ENCODE measurements around the gene MVB12B. TPM values are rescaled to one million over a fixed set of nuclear protein-coding genes. Genes with fewer than 3 reads are reported as not detected.

Gene MVB12B
- total RNA-seq, 1 donor from 2014 or later = 12.8 TPM

GRCh38 chr9:126366366-126367011 is 39.9 kb downstream of the MVB12B start:
- Mint-ChIP-seq H3K36me3 (ENCODE audit: low read depth, unreplicated experiment) (peaks cover 6% of the 10 kb centered on the region), H3K4me1 (ENCODE audit: low read depth, unreplicated experiment) (peaks cover 7% of the 10 kb centered on the region), H3K27me3 (ENCODE audit: low read depth, unreplicated experiment) (peaks cover 2% of the 10 kb centered on the region), H3K4me3 (ENCODE audit: unreplicated experiment) (no peak overlapping the region), H3K9me3 (ENCODE audit: unreplicated experiment) (peaks cover 3% of the 10 kb centered on the region), H3K27ac (ENCODE audit: unreplicated experiment) (no peak overlapping the region)
- TF ChIP-seq CTCF (IDR thresholded peaks at IDR 0.05; ENCODE audit: insufficient read depth, low read depth, low read length) = no peak
- no peak for TF ChIP-seq EZH2 (IDR thresholded peaks at IDR 0.05; ENCODE audit: insufficient read depth, low read length)
- Histone ChIP-seq H3K9me3 (ENCODE audit: insufficient read depth, low read depth, low read length) (no peaks in the 10 kb centered on the region), H3K4me3 (ENCODE audit: insufficient read depth, low read depth, low read length) (no peak overlapping the region), H3K27me3 (ENCODE audit: insufficient read depth, low read length) (no peaks in the 10 kb centered on the region), H3K27ac (ENCODE audit: low read depth, low read length) (no peak overlapping the region), H3K4me2 (ENCODE audit: low read length) (no peak overlapping the region), H3K4me1 (ENCODE audit: insufficient read depth, low read length) (peaks cover 8% of the 10 kb centered on the region), H3K79me2 (ENCODE audit: insufficient read depth, low read length) (peaks cover 6% of the 10 kb centered on the region), H3K36me3 (ENCODE audit: insufficient read depth, low read length) (no peaks in the 10 kb centered on the region), H4K20me1 (ENCODE audit: insufficient read depth, low read length) (peaks cover 5% of the 10 kb centered on the region), H2AFZ (ENCODE audit: low read depth, low read length) (no peak overlapping the region), H3K9ac (ENCODE audit: low read length) (no peak overlapping the region)
- DNase-seq (ENCODE audit: low read depth) (peak; percentile 23), FAIRE-seq (no peak)

GRCh38 chr9:126367139-126367538 is 40.5 kb downstream of the MVB12B start:
- H3K36me3 ChIP-seq (ENCODE audit: insufficient read depth, low read length) = no peaks in the 10 kb centered on the region
- Mint-ChIP-seq H3K4me1 (ENCODE audit: low read depth, unreplicated experiment) (peaks cover 11% of the 10 kb centered on the region), H3K27ac (ENCODE audit: unreplicated experiment) (no peak overlapping the region), H3K9me3 (ENCODE audit: unreplicated experiment) (peaks cover 3% of the 10 kb centered on the region), H3K4me3 (ENCODE audit: unreplicated experiment) (no peak overlapping the region), H3K36me3 (ENCODE audit: low read depth, unreplicated experiment) (peaks cover 6% of the 10 kb centered on the region), H3K27me3 (ENCODE audit: low read depth, unreplicated experiment) (peaks cover 2% of the 10 kb centered on the region)
- H3K4me2 ChIP-seq (ENCODE audit: low read length) = no peak overlapping the region
- H3K4me1 ChIP-seq (ENCODE audit: insufficient read depth, low read length) = peaks cover 9% of the 10 kb centered on the region
- TF ChIP-seq CTCF (IDR thresholded peaks at IDR 0.05; ENCODE audit: insufficient read depth, low read depth, low read length) (no peak), EZH2 (IDR thresholded peaks at IDR 0.05; ENCODE audit: insufficient read depth, low read length) (no peak)
- no peak overlapping the region for H3K9ac ChIP-seq (ENCODE audit: low read length)
- no peaks in the 10 kb centered on the region for H3K27me3 ChIP-seq (ENCODE audit: insufficient read depth, low read length)
- H3K9me3 ChIP-seq (ENCODE audit: insufficient read depth, low read depth, low read length) = no peaks in the 10 kb centered on the region
- no peak overlapping the region for H2AFZ ChIP-seq (ENCODE audit: low read depth, low read length)
- DNase-seq (ENCODE audit: low read depth) (no peak), FAIRE-seq (no peak)
- peaks cover 5% of the 10 kb centered on the region for H4K20me1 ChIP-seq (ENCODE audit: insufficient read depth, low read length)
- H3K4me3 ChIP-seq (ENCODE audit: insufficient read depth, low read depth, low read length) = no peak overlapping the region
- peaks cover 6% of the 10 kb centered on the region for H3K79me2 ChIP-seq (ENCODE audit: insufficient read depth, low read length)
- H3K27ac ChIP-seq (ENCODE audit: low read depth, low read length) = no peak overlapping the region

GRCh38 chr9:126367616-126368015 is 41.0 kb downstream of the MVB12B start:
- H3K9ac ChIP-seq (ENCODE audit: low read length) = no peak overlapping the region
- no peak for TF ChIP-seq EZH2 (IDR thresholded peaks at IDR 0.05; ENCODE audit: insufficient read depth, low read length)
- Mint-ChIP-seq H3K4me3 (ENCODE audit: unreplicated experiment) (no peak overlapping the region), H3K27me3 (ENCODE audit: low read depth, unreplicated experiment) (peaks cover 2% of the 10 kb centered on the region), H3K27ac (ENCODE audit: unreplicated experiment) (no peak overlapping the region), H3K4me1 (ENCODE audit: low read depth, unreplicated experiment) (peaks cover 16% of the 10 kb centered on the region), H3K9me3 (ENCODE audit: unreplicated experiment) (peaks cover 3% of the 10 kb centered on the region), H3K36me3 (ENCODE audit: low read depth, unreplicated experiment) (peaks cover 5% of the 10 kb centered on the region)
- peaks cover 13% of the 10 kb centered on the region for H3K4me1 ChIP-seq (ENCODE audit: insufficient read depth, low read length)
- H3K4me2 ChIP-seq (ENCODE audit: low read length) = no peak overlapping the region
- peaks cover 6% of the 10 kb centered on the region for H3K79me2 ChIP-seq (ENCODE audit: insufficient read depth, low read length)
- H3K27ac ChIP-seq (ENCODE audit: low read depth, low read length) = no peak overlapping the region
- FAIRE-seq (no peak), DNase-seq (ENCODE audit: low read depth) (no peak)
- H3K36me3 ChIP-seq (ENCODE audit: insufficient read depth, low read length) = no peaks in the 10 kb centered on the region
- H4K20me1 ChIP-seq (ENCODE audit: insufficient read depth, low read length) = peaks cover 5% of the 10 kb centered on the region
- H3K4me3 ChIP-seq (ENCODE audit: insufficient read depth, low read depth, low read length) = no peak overlapping the region
- no peak overlapping the region for H2AFZ ChIP-seq (ENCODE audit: low read depth, low read length)
- H3K27me3 ChIP-seq (ENCODE audit: insufficient read depth, low read length) = no peaks in the 10 kb centered on the region
- H3K9me3 ChIP-seq (ENCODE audit: insufficient read depth, low read depth, low read length) = no peaks in the 10 kb centered on the region

All from astrocyte (in vitro differentiated cells and primary cell).